ENCODE results near the gene LRBA. TPM values are rescaled to one million over a fixed set of nuclear protein-coding genes. Genes with fewer than 3 reads are reported as not detected.

LRBA gene
- 101 TPM for total RNA-seq

GRCh38 chr4:151014521-151015458, at the start of gene LRBA:
Gene LRBA, minus strand, starts transcription at chr4:151015284. Its CDS starts 642 bp downstream, at chr4:151014642.

GRCh38 chr4:150582146-150582872, 432.8 kb downstream of the LRBA start, which contains the start of gene MAB21L2:
Gene MAB21L2, plus strand, starts transcription at chr4:150582151. Its CDS starts 879 bp downstream, at chr4:150583030.

Small RNA genes lying within 50 kb of the gene (small RNA-seq; reads per million reads assigned to genes)
- gene RNA5SP168 (ENCODE audit: low replicate concordance) = not detected

Other genes with a start within 250 kb of the LRBA start
- gene RPS3A, start 84.3 kb upstream of the LRBA start, total RNA-seq = 2,907 TPM

Measured in metanephros (tissue), 2 donors.